GM18951 (cell line): Measurements from ENCODE around the gene ZNF491.
"Not testable (repeated sequence)": the region's sequence is repeated elsewhere in the genome, so short reads cannot be mapped to it uniquely, and the experiment has no call there.

Experiments
- POLR2A ChIP-seq: IDR thresholded peaks from 4 replicates; pipeline ENCODE4 v1.6.1; 2011; ENCODE audit warnings: mild to moderate bottlenecking; ENCODE audit not compliant: insufficient read length, insufficient read depth; ENCODE audit errors: extremely low read depth
- in situ Hi-C: fragments of 300-500 bp; cut with MboI; formaldehyde crosslinking; loops from one replicate; pipeline ENCODE4 v1.12.0; 2022; ENCODE audit warnings: low sequenced_read_pairs, mixed read lengths, inconsistent platforms; ENCODE audit not compliant: unreplicated experiment

ZNF491 gene

DNA sequence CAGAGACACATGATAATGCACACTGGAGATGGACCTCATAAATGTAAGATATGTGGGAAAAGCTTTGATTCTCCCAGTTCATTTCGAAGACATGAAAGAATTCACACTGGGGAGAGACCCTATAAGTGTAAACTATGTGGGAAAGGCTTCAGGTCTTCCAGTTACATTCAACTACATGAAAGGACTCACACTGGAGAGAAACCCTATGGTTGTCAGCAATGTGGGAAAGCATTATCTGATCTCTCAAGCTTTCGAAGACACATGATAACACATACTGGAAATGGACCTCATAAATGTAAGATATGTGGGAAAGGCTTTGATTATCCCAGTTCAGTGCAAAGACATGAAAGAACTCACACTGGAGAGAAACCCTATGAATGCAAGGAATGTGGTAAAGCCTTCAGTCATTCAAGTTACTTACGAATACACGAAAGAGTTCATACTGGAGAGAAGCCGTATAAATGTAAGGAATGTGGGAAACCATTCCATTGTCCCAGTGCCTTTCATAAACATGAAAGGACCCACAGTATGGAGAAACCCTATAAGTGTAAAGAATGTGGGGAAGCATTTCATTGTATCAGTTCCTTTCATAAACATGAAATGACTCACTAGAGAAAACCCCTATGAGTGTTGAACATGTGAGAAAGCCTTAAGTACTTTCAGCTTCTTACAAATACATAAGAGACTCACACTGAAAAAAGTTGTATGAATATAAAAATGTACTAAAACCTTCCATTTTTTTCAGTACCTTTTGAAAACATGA lies 16.8 kb upstream of the ZNF491 start:
- in situ Hi-C loops = no loop called here
- TF ChIP-seq POLR2A = no peak

DNA sequence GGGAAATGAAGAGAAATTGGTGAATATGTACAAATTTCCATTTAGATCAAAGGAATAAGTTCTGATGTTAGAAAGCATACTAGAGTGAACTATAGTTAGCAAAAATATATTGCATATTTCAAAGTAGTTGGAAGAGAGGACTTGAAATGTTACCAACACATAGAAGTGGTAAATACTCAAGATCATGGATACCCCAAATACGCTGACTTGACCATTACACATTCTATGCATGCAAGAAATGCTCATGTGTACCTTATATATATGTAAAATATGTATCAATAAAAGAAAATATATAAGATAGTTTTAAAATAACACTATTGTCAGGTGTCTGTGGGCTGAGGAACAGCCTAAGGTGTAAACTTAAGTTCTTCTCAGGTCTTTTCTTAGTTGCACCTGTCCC lies 14.6 kb upstream of the ZNF491 start:
- in situ Hi-C loops = no loop called here
- no peak for TF ChIP-seq POLR2A

DNA sequence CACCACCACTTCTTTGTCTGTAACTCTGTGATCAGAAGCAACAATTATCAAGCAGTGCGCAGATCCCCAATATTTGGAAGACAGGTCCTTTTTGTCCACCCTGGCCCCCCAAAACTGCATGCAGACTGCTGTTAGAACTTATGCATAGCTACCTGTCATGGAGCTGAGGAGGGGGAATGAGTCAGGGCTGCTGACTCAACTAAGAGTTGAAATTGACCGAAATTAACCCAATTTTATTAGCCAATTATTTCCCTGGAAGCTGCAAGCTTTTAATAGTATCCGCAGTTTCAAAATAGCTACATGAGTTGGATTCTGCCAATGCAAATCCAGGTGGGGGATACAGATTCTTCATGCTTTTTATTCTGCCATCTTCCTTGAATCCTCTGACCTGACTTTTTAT lies 14.0 kb upstream of the ZNF491 start:
- no peak for TF ChIP-seq POLR2A
- in situ Hi-C loops = no loop called here

DNA sequence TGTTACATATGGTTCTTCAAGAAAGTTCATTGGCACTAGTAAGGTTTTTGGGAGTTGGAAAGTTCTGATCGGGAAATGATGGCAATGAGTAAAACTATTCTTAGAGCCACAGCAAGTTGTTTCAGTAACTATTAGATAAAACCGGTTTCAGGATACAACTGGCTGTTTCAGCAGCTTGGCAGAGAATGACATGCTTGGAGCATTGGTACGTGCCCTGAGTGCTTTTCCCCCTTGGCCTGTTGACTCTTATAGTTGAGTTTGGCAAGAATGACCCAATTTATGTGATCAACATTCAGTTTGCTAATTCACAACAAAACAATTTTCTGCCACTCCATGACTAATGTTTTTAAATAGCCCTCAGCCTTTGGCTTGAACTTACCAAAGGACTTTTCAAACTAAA lies 10.8 kb upstream of the ZNF491 start:
- TF ChIP-seq POLR2A = no peak
- in situ Hi-C loops = no loop called here

DNA sequence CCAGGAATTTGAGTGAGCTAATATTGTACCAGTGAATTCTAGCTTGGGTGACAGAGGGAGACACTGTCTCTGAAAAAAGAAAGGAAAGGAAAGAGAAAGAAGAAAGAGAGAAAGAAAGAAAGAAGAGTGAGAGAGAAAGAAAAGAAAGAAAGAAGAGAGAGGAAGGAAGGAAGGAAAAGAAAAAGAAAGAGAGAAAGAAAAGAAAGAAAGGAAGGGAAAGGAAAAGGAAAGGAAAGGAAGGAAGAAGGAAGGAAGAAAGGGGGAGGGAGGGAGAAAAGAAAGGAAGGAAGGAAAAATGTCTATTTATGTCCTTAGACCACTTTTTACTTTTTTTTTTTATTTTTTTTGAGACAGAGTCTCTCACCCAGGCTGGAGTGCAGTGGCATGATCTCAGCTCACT lies 5.4 kb upstream of the ZNF491 start:
- no peak for TF ChIP-seq POLR2A
- in situ Hi-C loops = loop anchor here (10.0 kb wide), 1 partner anchor 352 kb away; the partner anchor contains the start of gene ZNF20

DNA sequence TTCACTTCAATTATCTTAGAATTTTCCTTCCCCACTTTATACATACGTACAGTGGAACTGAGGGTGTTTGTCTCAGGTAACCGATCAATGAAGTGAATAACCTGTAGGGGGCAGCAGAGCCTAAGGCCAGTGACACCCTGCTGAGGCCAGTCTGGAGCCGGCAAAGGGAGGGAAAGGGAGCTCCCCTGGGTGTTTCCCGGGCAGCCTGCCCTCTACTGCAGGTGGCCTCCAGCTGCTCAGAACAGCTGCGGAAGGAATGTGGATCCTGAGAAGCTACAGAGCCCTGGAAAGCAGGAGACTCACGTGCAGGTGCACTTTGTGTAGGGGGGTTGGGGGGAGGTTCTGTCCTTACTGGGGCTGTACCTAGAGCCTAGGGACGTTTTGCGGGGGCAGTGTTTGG lies 832 bp upstream of the ZNF491 start:
- in situ Hi-C loops = loop anchor here (10.0 kb wide), 1 partner anchor 347 kb away; the partner anchor contains the start of gene ZNF20
- TF ChIP-seq POLR2A = no peak

DNA sequence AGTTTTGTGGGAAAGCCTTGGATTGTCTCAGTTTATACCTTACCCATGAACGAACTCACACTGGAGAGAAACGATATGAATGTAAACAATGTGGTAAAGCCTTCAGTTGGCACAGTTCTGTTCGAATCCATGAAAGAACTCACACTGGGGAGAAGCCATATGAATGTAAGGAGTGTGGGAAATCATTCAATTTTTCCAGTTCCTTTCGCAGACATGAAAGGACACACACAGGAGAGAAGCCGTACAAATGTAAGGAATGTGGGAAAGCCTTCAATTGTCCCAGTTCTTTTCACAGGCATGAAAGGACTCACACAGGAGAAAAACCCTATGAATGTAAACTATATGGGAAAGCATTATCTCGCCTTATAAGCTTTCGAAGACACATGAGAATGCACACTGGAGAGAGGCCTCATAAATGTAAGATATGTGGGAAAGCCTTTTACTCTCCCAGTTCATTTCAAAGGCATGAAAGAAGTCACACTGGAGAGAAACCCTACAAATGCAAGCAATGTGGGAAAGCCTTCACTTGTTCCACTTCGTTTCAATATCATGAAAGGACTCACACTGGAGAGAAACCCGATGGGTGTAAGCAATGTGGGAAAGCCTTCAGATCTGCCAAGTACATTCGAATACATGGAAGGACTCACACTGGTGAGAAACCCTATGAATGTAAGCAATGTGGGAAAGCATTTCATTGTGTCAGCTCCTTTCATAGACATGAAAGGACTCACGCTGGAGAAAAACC lies 8.2 kb downstream of the ZNF491 start:
- in situ Hi-C loops = no loop called here
- TF ChIP-seq POLR2A = no peak

DNA sequence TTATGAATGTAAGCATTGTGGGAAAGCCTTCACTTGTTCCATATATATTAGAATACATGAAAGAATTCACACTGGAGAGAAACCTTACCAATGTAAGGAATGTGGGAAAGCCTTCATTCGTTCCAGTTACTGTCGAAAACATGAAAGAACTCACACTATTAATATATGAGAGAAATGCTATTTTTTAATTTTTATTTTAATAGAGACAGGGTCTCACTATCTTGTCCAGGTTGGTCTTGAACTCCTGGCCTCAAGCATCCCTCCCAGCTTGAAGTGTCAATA lies 8.7 kb downstream of the ZNF491 start:
- no peak for TF ChIP-seq POLR2A

DNA sequence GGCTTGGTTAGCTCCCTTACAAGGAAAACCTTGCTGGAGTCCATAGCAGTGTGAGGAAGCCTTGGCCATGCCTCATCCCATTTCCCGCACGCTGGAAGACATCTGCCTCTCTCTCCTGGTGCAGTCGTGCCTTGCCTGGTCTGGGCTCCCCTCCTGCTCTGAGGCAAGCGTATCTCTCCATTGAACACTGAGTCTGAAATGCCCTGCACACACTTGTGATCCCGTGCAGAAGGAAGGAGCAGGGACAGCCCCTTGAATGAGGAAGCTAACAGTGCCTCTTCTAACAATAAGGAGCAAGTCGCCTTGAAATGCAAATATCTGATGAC lies 15.3 kb downstream of the ZNF491 start:
- TF ChIP-seq POLR2A = no peak
- in situ Hi-C loops = no loop called here

More for the DNA sequence above, 8.7 kb downstream of the ZNF491 start:
- in situ Hi-C loops = no loop called here

DNA sequence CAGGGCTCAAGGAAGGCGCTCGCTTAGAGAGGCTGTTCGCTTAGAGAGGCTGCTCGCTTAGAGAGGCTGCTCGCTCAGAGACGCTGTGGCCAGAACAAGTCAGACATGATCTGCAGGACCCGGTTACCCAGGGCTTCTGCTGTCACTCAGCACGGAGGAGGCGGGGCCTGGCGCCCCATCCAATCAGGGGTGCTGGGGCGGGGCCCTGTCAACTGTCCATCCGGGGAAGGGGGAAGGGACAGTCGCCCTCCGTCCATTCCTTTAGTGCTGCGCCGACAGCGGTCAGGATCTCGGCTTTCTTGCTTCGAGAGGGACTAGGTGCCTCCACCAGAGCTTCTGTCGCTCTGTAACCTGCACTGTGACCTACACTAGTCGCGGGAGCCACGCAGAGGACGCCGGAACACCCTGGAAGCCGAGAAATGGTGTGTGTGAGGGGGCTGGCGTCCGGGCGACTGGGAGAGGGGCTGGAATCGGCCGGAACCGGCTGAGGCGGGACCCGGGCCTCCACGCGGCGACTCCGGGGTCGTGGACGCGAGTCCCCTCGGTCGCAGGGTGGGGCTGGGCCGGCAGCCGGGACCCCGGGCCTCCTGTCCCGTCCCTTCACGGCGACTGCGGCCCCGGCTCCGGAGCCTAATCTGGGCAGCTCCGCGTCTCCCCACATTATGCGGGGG lies 15.8 kb downstream of the ZNF491 start, which contains the start of gene ZNF440:
Gene ZNF440, plus strand, starts transcription at position 245 of the 671 bp plus-strand sequence. Its CDS starts 175 bp downstream, at position 420.
- in situ Hi-C loops = no loop called here
- peak; percentile 92 for TF ChIP-seq POLR2A

DNA sequence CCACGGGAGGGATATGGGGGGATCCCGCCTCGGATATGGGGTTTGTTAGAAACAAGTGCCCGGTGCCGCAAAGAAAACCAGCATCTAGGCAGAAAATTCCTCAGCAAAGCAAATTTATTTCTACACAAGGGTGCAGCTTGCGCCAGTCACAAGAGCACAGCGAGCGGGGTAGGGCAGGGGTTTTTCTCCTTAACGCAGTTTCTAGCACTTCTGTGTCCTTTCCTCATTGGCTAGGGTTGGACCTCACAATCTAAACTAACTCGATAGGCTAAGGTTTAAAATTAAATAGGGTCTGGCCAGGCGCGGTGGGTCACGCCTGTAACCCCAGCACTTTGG lies 16.3 kb downstream of the ZNF491 start:
- no peak for TF ChIP-seq POLR2A
- in situ Hi-C loops = no loop called here

DNA sequence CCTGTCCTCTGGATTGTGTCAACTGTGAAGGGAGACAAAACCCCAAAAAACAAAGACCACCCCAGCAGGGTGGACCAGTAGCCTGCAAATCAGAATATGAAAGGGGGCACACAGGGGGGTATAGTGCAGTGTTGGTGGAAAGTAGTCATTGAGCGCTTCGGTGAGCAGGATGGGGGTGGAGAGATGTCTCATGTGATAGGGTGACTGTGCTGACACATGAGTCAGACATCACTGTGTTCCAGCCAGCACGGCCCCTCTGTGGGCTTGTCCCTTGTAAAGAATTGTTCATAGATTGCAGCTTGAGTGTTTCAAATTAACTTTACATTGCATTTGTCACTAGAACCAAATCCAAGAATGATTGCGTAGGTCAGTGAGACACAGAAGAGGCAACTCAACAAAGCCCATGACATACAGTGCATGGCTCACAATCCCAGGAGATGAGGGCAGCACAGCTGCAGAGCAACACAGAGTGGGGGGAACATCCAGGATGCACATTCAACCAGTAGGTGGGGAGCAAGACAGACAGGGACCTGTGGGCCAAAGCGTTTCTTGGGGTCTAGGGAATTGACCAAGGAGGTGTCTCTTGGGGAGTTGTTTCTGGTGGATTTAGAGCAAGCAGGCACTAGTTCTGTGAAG lies 23.3 kb downstream of the ZNF491 start:
- in situ Hi-C loops = no loop called here
- no peak for TF ChIP-seq POLR2A

DNA sequence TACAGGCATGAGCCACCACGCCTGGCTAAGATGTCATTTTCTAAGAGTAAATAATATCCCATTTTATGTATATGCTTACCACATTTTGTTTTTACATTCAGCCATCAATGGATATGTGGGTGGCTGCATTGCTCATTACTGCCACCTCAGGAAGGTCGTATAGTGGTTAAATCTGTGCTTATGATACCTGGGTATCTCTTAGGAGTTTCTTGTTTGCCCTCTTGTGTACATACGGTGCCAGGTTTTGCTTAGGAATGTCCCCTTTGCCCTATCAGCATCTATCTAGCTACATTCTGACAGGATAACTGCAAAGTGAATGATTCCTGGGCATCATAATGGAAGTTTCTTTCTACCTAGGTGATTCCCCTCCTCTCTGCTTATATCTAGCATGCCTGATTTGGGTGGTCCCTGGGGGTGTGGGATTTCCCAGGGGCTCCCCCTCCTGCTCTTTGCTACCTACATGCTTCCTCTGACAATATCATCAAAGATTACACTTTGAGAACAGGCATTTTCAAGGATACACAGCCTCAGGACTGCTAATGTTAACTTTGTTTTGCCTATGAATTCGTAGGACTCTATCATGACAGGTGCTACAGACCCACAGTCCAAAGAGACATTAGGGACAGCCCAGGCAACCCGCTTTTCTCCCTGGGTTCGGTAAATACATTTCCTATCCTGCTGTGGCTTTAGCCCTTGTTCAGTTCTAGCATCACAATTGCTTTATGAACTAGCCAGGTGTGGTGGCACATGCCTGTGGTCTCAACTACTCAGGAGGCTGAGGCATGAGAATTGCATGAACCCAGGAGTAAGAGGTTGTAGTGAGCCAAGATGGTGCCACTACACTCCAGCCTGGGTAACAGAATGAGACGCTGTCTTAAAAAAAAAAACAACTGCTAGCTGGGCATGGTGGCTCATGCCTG lies 30.9 kb downstream of the ZNF491 start:
- in situ Hi-C loops = not testable (repeated sequence)
